SK-N-SH treated with all-trans-retinoic acid at 6 μM for 48 hours (cell line): ENCODE results near the gene SEMA6D.

ENCODE experiments used
- ARNTL ChIP-seq: fragments of 450-650 bp; formaldehyde crosslinking; IDR thresholded peaks from 2 replicates; pipeline ENCODE4 v1.5.0; 2020; ENCODE audit warnings: low read depth, mild to moderate bottlenecking, moderate library complexity, borderline replicate concordance
- CSDC2 ChIP-seq: fragments of 250-450 bp; sonication (Bioruptor Pico); IDR thresholded peaks from 2 replicates; pipeline ENCODE4 v1.5.0; 2020; ENCODE audit warnings: mild to moderate bottlenecking, moderate library complexity
- OSR1 ChIP-seq: fragments of 250-450 bp; sonication (Bioruptor Pico); IDR thresholded peaks from 2 replicates; pipeline ENCODE4 v1.8.0; 2022; ENCODE audit warnings: moderate library complexity, mild to moderate bottlenecking, inconsistent platforms
- RARB ChIP-seq: fragments of 250-450 bp; sonication (Bioruptor Pico); IDR thresholded peaks from 2 replicates; pipeline ENCODE4 v1.8.0; 2021; ENCODE audit warnings: mild to moderate bottlenecking, moderate library complexity
- TOX ChIP-seq: fragments of 250-450 bp; sonication (Bioruptor Pico); IDR thresholded peaks from 2 replicates; pipeline ENCODE4 v1.8.0; 2021; ENCODE audit warnings: mild to moderate bottlenecking, moderate library complexity, borderline replicate concordance
- ZFP3 ChIP-seq: fragments of 250-450 bp; sonication (Bioruptor Pico); IDR thresholded peaks from 2 replicates; pipeline ENCODE4 v1.5.0; 2020; ENCODE audit warnings: mild to moderate bottlenecking, moderate library complexity
- ZFP30 ChIP-seq: fragments of 450-650 bp; formaldehyde crosslinking; IDR thresholded peaks from 2 replicates; pipeline ENCODE4 v1.5.0; 2022; ENCODE audit warnings: mild to moderate bottlenecking, moderate library complexity
- TF ChIP-seq, protein P1 (sequence below): fragments of 250-450 bp; sonication (Bioruptor Pico); IDR thresholded peaks from 2 replicates; pipeline ENCODE4 v1.8.0; 2021; ENCODE audit warnings: low read depth, mild to moderate bottlenecking, moderate library complexity, borderline replicate concordance
- TF ChIP-seq, protein P2 (sequence below): fragments of 250-450 bp; sonication (Bioruptor Pico); IDR thresholded peaks from 2 replicates; pipeline ENCODE4 v1.8.0; 2020; ENCODE audit warnings: mild to moderate bottlenecking, moderate library complexity, borderline replicate concordance

DNA sequence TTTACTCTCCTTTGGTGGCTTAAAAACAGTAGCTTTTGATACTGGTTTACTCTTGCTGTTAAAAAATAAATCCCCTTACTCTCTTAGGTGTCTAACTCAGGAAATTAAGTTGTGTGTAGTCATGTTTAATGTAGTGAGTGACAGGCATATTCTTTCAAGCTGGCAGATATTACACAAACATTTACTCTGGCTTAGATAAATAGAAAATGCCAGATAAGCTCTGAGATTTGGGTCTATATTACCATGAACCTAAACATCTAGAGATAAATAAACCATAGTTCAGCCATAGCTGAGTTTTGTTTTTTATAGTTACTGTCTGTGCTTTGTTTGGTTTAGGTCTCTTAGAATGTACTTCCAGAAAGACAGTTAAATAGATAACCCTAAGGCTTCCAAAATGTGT lies 2.4 kb downstream of the SEMA6D start:
- TF ChIP-seq, protein P1, sequence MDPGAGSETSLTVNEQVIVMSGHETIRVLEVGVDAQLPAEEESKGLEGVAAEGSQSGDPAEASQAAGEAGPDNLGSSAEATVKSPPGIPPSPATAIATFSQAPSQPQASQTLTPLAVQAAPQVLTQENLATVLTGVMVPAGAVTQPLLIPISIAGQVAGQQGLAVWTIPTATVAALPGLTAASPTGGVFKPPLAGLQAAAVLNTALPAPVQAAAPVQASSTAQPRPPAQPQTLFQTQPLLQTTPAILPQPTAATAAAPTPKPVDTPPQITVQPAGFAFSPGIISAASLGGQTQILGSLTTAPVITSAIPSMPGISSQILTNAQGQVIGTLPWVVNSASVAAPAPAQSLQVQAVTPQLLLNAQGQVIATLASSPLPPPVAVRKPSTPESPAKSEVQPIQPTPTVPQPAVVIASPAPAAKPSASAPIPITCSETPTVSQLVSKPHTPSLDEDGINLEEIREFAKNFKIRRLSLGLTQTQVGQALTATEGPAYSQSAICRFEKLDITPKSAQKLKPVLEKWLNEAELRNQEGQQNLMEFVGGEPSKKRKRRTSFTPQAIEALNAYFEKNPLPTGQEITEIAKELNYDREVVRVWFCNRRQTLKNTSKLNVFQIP: no peak
- TF ChIP-seq ARNTL (CRISPR knock-in tag) (no peak), RARB (CRISPR knock-in tag) (no peak), TOX (no peak), OSR1 (CRISPR knock-in tag) (no peak), ZFP30 (CRISPR knock-in tag) (no peak), ZFP3 (CRISPR knock-in tag) (no peak), CSDC2 (CRISPR knock-in tag) (no peak)
- TF ChIP-seq, protein P2, sequence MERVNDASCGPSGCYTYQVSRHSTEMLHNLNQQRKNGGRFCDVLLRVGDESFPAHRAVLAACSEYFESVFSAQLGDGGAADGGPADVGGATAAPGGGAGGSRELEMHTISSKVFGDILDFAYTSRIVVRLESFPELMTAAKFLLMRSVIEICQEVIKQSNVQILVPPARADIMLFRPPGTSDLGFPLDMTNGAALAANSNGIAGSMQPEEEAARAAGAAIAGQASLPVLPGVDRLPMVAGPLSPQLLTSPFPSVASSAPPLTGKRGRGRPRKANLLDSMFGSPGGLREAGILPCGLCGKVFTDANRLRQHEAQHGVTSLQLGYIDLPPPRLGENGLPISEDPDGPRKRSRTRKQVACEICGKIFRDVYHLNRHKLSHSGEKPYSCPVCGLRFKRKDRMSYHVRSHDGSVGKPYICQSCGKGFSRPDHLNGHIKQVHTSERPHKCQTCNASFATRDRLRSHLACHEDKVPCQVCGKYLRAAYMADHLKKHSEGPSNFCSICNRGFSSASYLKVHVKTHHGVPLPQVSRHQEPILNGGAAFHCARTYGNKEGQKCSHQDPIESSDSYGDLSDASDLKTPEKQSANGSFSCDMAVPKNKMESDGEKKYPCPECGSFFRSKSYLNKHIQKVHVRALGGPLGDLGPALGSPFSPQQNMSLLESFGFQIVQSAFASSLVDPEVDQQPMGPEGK (CRISPR knock-in tag): no peak
